Measurements from ENCODE around the gene CAMK2A. TPM values are rescaled to one million over a fixed set of nuclear protein-coding genes. Genes with fewer than 3 reads are reported as not detected.

Gene CAMK2A
- total and polyA plus RNA-seq, 2 experiments from 2014 or later: 0.18 TPM; not detected in 1

DNA sequence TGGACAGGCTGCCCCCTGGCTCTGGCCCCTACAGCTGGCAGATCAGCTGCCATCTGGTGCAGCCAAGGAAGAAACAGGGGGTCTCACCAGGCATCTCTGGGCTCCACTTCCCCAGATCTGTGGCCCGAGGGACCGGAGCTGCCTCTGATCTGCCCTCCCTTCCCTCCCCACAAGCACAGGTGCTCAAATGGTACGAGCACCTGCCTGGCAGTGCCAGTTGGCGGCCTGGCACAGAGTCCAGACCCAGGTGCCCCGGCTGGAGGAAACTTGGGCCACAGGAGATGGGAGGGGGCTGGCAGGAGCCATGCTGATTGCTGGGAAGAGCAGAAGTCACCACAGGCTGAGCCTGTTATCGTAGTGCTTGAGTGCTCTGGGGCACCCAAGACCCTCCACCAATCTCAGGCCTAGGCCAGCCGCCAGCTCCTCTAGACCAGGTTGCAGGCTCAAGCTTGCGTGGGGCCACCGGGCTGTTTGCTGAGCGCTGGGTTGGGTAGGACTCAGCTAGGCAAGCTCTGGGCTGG is 5.0 kb upstream of the CAMK2A start:
- TF ChIP-seq EZH2 (IDR thresholded peaks at IDR 0.05; ENCODE audit: low read depth, unreplicated experiment) (no peak), EZH2phosphoT487 (IDR thresholded peaks at IDR 0.05; ENCODE audit: unreplicated experiment) (no peak), ZNF331 (CRISPR knock-in tag; IDR thresholded peaks at IDR 0.05; ENCODE audit: low read depth) (no peak)
- Mint-ChIP-seq H3K4me1 (peaks cover 9% of the 10 kb centered on the region), H3K36me3 (ENCODE audit: low read depth) (no peaks in the 10 kb centered on the region; the same call in 2 of the 3 replicates), H3K27ac (no peak overlapping the region), H3K27me3 (ENCODE audit: insufficient read depth, low read depth, poor library complexity) (peaks cover 10% of the 10 kb centered on the region), H3K4me3 (no peak overlapping the region), H3K9me3 (no peaks in the 10 kb centered on the region; the same call in 2 of the 3 replicates)
- Histone ChIP-seq H3K36me3 (ENCODE audit: insufficient read depth) (no peaks in the 10 kb centered on the region), H3K27me3 (ENCODE audit: insufficient read depth) (no peaks in the 10 kb centered on the region), H2AFZ (no peak overlapping the region), H3K4me1 (ENCODE audit: insufficient read depth) (no peaks in the 10 kb centered on the region), H3K4me3 (no peak overlapping the region), H3K27ac (ENCODE audit: low read depth) (no peak overlapping the region), H3K4me2 (no peak overlapping the region), H3F3A (replicated peaks; ENCODE audit: low read depth) (no peaks in the 10 kb centered on the region), H4K20me1 (replicated peaks; ENCODE audit: insufficient read depth) (no peaks in the 10 kb centered on the region), H3K79me2 (replicated peaks; ENCODE audit: insufficient read depth) (no peaks in the 10 kb centered on the region), H3K9me2 (ENCODE audit: insufficient read depth) (no peaks in the 10 kb centered on the region)
- ATAC-seq (no peak), DNase-seq (ENCODE audit: low spot score) (no peak)

DNA sequence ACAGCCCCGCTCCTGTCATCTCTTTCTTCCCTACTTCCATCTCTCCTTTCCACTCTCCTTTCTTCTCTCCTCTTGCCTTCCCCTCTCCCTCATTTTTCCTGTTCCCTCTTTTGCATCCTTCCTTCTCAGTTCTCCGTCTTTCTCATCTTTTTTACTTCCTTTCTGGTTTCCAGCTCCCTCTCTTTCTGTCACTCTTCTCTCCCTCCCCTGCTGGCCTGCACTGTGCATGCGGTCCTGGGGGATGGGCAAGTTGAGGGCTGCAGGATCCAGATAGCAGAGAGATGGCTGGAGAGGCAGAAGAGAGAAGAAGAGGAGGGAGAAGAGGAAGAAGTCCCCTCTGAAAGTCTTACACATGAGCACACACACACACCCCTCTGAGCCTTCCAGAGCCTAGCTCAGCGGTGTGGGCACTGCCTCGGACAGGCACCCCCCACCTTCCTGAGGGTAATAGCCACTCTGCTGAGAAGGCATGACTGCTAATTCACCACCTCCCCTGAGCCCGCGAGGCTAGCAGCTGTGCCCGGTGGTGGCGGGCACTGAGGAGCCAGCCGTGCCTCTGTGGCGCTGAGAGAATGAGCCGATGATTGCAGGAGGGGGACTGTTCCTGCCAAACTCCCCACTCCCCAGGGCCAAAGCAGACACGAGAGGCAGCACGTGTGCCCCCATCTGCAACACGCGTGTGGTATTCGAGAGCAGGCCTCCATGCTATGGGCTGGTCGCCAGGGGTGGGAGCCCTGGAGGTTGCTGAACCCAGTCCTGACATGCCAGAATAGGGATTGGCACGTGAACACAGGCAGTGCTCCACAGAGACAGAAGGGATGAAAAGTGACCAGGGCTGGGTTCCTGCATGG is 3.7 kb upstream of the CAMK2A start:
- Histone ChIP-seq H3K4me3 (no peak overlapping the region), H3K79me2 (replicated peaks; ENCODE audit: insufficient read depth) (no peaks in the 10 kb centered on the region), H3K4me2 (no peak overlapping the region), H3F3A (replicated peaks; ENCODE audit: low read depth) (no peaks in the 10 kb centered on the region), H3K27me3 (ENCODE audit: insufficient read depth) (no peaks in the 10 kb centered on the region), H3K4me1 (ENCODE audit: insufficient read depth) (no peaks in the 10 kb centered on the region), H3K27ac (ENCODE audit: low read depth) (no peak overlapping the region), H3K36me3 (ENCODE audit: insufficient read depth) (no peaks in the 10 kb centered on the region), H2AFZ (no peak overlapping the region), H4K20me1 (replicated peaks; ENCODE audit: insufficient read depth) (no peaks in the 10 kb centered on the region), H3K9me2 (ENCODE audit: insufficient read depth) (no peaks in the 10 kb centered on the region)
- no peaks in the 10 kb centered on the region; the same call in 2 of the 3 replicates for H3K9me3 Mint-ChIP-seq
- ATAC-seq (peak; percentile 35), DNase-seq (ENCODE audit: low spot score) (no peak)
- no peaks in the 10 kb centered on the region; the same call in 2 of the 3 replicates for H3K36me3 Mint-ChIP-seq (ENCODE audit: low read depth)
- no peak overlapping the region for H3K27ac Mint-ChIP-seq
- H3K4me1 Mint-ChIP-seq: peaks cover 14% of the 10 kb centered on the region
- peaks cover 11% of the 10 kb centered on the region for H3K27me3 Mint-ChIP-seq (ENCODE audit: insufficient read depth, low read depth, poor library complexity)
- no peak overlapping the region for H3K4me3 Mint-ChIP-seq
- TF ChIP-seq, protein P1, sequence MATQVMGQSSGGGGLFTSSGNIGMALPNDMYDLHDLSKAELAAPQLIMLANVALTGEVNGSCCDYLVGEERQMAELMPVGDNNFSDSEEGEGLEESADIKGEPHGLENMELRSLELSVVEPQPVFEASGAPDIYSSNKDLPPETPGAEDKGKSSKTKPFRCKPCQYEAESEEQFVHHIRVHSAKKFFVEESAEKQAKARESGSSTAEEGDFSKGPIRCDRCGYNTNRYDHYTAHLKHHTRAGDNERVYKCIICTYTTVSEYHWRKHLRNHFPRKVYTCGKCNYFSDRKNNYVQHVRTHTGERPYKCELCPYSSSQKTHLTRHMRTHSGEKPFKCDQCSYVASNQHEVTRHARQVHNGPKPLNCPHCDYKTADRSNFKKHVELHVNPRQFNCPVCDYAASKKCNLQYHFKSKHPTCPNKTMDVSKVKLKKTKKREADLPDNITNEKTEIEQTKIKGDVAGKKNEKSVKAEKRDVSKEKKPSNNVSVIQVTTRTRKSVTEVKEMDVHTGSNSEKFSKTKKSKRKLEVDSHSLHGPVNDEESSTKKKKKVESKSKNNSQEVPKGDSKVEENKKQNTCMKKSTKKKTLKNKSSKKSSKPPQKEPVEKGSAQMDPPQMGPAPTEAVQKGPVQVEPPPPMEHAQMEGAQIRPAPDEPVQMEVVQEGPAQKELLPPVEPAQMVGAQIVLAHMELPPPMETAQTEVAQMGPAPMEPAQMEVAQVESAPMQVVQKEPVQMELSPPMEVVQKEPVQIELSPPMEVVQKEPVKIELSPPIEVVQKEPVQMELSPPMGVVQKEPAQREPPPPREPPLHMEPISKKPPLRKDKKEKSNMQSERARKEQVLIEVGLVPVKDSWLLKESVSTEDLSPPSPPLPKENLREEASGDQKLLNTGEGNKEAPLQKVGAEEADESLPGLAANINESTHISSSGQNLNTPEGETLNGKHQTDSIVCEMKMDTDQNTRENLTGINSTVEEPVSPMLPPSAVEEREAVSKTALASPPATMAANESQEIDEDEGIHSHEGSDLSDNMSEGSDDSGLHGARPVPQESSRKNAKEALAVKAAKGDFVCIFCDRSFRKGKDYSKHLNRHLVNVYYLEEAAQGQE (IDR thresholded peaks at IDR 0.05; ENCODE audit: unreplicated experiment): no peak
- TF ChIP-seq ETS1 (IDR thresholded peaks at IDR 0.05) (no peak), STAT1 (IDR thresholded peaks at IDR 0.05; ENCODE audit: unreplicated experiment) (no peak), POLR2AphosphoS5 (IDR thresholded peaks at IDR 0.05; ENCODE audit: low read depth) (no peak), CTCF (conservative IDR thresholded peaks at IDR 0.05; ENCODE audit: low read depth in 2 of 2) (no peak), NANOG (IDR thresholded peaks at IDR 0.05; ENCODE audit: borderline replicate concordance) (no peak)
